DMS79 (cell line): ENCODE results near the gene PDE3B.

Experiments used
- DNase-seq: peaks from one replicate; lab custom pipeline; 2025; lab: John Stamatoyannopoulos, UW

Gene PDE3B

GRCh38 chr11:14884667-14885273, 241.2 kb downstream of the PDE3B start:
- no peak for DNase-seq

- no peak for DNase-seq
Observed at GRCh38 chr11:14886513-14886912, 242.9 kb downstream of the PDE3B start.

DNA sequence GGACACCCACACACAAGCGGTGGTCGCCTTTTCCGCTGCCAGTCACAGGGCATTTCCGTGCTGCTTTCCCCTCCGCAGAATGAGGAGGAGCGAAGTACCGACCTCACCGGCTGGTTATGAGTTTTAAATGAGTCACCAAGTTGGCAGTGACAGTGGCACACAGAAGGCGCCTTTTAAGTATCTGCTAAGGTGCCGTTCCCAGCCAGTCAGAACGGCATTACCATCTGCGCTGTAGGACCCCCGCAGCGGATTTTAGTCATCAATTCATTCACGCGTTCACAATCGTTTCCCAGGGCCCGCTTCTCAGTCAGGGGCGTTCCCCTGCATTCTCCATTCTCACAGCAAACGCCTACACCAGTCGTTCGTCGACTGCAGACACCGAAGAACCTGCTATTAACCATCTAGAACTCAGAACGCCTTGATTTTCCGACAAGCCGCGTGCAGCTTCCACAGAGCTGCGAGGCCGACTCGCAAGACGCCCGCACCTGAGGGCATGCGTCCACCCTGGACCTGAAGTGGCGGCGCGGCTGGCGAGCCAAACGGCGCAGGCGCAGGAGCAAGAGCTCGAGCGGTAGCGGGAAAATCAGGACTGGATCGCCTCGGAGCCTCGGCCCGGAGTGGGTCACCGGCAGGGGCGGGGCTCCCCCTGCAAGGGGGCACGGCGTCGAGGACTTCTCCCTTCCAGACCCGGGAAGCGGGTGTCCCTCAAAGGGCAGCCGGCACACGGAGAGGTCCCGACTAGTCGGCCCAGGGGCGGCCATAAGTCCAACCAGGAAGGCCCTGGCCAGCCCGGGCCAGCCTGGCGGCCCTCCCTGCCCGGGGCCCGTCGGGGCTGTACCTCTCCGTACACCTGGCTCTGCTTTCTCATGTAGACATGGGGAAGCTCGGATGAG, 247.8 kb downstream of the PDE3B start:
- DNase-seq: peak; percentile 72

DNA sequence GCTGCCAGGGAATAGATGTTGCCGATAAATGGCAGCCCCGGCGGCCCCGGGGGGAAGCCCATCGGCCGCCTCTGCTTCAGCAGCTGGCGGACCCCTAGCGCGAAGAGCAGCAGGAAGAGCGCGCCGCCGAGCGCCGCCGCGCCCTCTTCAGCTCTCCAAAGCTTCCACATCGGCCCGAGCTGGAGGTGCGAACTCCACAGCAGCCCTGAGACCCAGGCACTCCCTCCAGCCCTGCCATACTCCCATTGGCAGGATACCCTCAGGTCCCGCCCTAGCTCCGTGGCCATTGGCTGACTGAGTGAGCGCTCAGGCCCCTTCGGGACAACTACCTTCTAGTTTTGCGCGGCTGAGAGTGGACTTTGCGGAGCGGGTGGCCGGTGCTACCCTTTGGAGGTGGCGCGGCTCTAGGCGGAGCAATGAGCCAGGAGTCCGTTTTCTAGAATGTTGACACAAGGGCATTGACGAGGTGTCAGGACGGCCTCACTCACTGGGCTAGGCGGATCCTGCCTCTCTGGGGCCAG, 248.5 kb downstream of the PDE3B start, which contains the start of gene CYP2R1:
CYP2R1 (minus strand) TSS at position 196 of the 521 bp plus-strand sequence; CDS start at position 170, 26 bp downstream.
- DNase-seq: peak; percentile 92

- DNase-seq: no peak
Observed at GRCh38 chr11:14892577-14892976, 249.0 kb downstream of the PDE3B start.

GRCh38 chr11:14894657-14895598, 251.3 kb downstream of the PDE3B start:
- no peak for DNase-seq

GRCh38 chr11:14898355-14898754, 254.8 kb downstream of the PDE3B start:
- DNase-seq: no peak

- DNase-seq: no peak
Observed at GRCh38 chr11:14898906-14899305, 255.3 kb downstream of the PDE3B start.

- no peak for DNase-seq
Observed at GRCh38 chr11:14902650-14903350, 259.2 kb downstream of the PDE3B start.

- DNase-seq: no peak
Observed at GRCh38 chr11:14904745-14905103, 261.1 kb downstream of the PDE3B start.

DNA sequence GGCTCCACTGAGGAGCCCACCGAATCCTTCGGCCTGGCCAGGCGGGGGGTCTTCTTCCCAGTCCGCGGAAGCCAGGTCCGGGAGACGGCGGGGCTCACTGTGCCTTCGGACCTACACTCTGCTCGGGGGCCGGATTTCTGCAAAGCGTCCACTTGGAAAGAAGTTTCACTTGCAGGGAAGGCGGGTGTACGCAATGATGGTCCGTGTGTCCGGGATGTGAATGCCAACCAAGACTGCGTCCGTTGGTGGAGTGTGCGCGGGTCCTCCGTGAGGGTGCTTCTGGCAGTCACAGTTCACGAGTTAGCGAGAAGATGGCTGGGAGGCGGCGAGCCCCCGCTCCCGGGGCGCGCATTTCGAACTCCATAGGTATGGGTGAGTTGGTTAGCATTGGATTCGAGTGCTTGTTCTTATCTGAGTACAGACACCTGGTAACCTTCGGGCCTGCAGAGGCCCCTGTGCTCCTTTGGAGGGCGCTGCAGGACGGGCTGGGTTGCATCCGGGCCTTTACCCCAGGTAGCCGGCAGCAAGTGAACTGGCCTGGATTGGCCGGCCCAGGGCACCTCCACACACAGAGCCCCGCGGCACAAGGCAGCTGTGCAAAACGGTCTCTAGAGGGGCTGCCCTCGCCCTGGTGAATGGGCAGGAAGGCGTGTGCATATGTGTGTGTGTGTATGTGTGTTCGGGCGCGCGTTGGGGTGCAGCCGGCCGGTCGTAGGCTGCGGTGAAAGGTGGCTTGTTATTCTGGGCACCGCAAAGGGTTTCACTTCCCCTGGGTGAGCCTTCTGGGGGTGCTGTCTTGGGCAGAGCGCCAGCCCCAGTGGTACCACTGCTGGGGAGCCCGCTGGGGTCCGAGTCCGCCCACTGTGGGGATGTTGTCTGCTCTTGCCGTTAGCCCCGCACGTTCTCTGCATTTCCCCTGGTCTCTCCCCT, 261.8 kb downstream of the PDE3B start:
- DNase-seq: no peak

GRCh38 chr11:14906578-14906977, 263.0 kb downstream of the PDE3B start:
- no peak for DNase-seq

DNA sequence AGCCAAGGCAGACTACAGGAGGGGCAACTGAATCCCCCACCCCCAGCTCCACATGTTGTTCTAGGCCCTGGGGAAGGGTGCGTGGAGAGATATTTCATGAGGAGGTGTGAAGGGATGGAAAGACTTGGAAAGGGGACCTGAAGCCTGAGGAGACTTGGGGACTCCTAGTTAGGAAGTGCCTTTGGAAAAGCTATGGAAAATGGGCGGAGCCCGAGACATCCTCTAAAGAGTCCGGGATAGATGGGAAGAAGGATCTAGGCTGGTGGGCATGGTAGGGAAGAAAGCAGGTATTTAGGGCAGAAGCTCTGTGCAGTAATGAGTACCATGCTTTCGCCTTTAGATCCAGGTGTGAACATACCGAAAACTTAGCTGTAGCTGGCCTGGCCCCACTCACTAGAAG, 263.4 kb downstream of the PDE3B start:
- no peak for DNase-seq

DNA sequence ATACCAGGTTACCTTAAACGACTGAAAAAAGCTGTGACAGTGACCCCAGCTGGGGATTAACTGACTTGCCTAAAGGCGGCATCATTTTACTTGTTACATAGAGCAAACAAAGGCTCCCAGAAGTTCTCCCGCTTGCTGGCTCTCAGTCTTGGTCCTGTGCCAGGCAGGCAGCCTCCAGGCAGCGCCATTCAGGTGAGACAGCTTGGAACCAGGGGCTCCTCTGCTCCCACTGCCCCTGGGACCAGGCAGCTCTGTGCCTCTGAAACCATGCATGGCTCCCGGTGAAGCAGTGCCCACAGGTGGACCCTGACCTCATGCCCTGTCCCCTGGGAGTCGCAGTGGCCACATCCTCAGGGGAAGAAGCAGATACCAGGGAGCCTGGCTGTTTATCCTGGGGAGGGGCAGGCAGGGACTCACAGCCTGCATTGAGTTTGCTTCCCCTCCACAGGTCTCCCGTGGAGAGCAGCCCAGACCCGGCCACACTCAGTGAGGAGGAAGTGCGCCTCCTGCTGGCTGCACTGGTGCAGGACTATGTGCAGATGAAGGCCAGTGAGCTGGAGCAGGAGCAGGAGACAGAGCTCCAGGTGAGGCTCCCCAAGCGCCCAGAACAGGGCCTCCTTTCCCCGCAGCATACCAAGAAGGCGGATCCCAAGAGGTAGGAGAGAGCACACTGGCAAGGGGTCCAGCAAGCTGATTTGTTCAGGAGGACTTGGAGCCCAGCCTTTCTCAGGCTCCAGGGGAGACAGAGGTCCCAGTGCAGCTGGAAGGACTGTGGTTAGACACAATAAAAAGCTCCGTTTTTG, 264.0 kb downstream of the PDE3B start:
- peak; percentile 83 for DNase-seq

DNA sequence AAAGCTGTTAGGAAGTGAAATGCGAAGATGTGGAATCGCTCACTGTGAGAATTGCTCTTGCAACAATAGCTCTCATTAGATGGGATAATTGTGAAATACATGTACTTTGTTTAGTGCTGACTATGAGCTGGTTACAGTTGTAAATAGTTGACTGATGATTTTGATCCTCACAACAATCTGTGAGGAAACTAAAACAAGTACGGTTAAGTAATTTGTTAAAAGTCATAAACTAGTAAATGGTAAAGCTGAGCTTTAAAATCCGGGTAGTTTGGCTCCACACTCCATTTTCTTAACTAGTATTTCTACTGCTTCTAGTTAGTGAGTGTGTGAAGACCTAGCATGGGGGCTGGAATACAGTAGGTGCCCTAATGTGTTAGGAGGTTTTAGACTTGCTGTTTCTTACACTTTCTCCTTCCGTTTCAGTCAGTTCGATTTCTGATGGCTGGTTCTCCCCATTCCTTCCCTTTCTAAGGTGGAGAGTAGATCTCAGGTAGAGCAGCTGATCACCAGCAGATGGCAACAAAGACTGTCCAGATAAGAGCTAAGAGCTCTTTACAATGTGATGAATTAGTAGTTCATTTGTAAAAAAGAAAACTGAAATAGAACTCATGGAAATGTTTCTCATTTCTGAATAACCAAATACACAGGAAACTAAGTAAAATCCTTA, 264.7 kb downstream of the PDE3B start:
- DNase-seq: no peak

- no peak for DNase-seq
Observed at GRCh38 chr11:14914536-14914935, 270.9 kb downstream of the PDE3B start.

DNA sequence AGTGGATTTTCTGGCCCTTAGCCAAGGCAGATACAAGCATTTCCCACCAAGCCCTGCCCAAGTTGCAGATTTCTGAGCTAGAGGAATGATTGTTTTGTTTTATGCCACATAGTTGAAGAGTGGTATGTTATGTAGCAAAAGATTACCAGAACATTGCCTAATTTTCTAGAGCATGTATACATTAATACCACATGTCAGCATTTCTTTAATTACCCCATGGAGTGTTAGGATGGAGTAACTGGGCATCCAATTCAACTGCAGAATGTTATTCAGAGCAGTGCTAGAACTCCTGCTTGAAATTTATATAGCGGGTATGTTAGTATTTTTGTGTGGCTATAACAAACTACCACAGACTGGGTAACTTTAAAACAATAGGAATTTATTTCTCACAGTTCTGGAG, 272.8 kb downstream of the PDE3B start:
- no peak for DNase-seq
